Stimulated activated CD4-positive, alpha-beta T cell treated with anti-CD3 and anti-CD28 coated beads, Interleukin-12 subunit alpha, Interleukin-12 subunit beta, amount 100 ng/mL, for 24 hours (primary cell): Measurements from ENCODE around the gene DYSF.

ENCODE experiments used
- DNase-seq, 2 experiments: peaks; one replicate each; pipeline ENCODE4 v3.0.0-alpha.2; 2020; ENCODE audit warnings: low read depth in 2 of 2

The DYSF gene

DNA sequence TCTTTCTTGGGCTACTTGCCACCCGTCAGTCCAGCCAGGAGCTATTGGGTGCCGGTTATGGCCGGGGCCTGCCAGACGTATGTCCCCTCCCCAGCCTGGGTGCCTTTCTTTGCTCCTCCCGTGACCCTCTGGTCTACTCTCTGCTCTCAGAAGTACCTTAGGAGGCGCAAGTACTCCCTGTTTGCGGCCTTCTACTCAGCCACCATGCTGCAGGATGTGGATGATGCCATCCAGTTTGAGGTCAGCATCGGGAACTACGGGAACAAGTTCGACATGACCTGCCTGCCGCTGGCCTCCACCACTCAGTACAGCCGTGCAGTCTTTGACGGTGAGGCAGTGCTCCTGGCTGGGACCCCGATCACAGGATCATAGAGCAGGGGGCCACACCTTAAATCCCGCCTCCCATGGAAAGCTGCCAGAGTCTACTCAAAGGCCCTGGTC lies 99.5 kb downstream of the DYSF start:
- DNase-seq: no peak

DNA sequence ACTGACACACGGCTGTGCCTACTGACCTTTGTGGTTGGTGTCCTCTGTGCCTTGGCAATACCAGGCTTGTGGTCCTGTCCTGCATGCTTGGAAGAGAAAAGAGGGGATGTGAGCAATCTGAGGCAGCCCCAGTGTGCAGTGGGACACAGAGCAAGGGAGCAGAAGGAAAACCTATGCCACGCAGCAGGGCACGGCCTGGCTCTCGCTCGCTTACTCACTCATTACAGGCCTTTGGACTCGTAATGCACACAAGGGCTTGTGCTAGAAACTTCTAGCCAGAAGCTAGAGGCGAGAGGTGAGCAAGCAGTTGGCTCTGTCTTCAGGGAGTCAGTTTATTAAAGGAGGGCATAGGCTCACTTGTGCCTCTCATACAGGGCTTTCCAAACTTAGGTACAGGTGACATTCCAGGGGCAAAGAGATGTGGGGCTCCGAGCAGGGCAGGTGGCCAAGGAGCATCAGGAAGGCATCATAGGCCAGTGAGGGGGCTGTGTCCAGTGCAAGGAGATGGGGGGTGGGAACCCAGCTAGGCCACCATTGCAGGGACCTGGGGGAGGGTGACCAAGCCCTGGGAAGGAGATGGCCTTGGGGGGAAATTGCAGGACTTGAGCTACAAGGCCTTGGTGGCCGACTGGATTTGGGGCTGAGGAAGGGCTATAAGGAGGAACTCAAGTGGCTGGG lies 100.8 kb downstream of the DYSF start:
- DNase-seq: no peak

DNA sequence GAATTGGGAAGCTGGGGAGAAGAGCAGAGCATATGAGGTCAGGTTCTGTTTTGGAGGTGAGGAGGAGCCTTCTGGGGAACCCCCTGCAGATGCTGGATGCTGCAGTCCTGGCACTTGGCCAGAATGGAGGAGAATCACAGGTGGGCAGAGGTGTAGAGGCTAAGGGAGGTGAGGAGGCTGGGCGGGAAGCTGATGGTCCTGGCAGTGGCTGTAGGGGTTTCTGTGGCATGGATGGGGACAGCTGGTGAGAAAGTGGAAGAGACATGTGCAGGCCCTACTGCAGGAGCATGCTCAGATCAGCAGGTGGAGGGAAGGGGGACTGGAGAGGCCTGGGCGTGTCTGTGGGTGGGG lies 101.3 kb downstream of the DYSF start:
- no peak for DNase-seq

DNA sequence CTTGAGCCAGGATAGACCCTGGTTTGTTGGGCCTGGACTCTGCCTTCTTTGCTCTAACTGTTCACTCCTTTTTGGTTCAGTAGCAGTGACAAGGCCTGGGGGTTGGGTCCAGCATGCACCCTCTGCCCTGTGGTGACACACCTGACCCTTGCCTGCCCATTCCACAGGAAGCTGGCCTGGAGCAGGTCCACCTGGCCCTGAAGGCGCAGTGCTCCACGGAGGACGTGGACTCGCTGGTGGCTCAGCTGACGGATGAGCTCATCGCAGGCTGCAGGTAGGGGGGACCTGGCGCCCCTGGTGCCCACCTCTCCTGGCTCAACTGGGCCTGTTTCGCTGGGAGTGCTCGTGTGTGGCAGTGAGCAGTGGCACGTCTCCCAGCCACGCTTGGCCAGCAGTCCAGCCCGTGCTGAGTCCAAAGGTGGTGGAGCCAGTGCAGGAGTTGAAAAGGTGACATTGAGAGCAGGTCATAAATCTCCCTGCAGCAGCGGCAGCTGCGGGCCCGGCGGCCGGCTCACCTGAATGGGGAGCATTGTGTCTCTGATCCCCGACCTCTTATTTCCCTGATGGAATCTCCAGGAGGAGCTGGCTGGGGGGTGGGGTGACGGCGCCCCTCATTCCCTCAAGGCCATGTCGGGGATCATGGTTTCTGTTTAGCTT lies 102.6 kb downstream of the DYSF start:
- no peak for DNase-seq

DNA sequence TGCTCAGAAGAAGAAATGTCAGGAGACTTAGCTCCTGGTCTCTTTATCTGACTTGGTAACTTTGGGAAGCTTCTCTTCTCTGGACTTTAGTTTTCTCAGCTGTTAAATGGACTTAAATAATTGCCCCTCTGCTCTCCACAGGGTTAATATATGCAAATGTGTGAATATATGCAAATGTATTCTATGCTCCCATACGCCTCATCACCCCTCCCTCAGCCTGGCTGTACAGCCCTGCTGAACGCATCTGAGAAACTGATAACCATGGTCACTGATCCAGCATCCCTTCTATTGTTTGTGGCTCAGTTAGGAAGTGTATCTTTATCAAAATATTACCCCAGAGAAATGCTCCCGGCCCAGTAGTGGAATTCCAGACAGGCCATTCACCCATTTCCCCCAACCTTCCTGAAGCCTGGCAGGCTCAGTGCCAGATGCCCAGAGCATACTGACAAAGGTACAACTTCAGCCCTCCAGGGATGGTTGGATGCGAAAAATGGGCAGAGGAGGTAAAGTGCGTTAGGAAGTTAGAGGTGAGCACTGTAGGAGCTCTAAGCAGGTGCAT lies 103.4 kb downstream of the DYSF start:
- DNase-seq: no peak

DNA sequence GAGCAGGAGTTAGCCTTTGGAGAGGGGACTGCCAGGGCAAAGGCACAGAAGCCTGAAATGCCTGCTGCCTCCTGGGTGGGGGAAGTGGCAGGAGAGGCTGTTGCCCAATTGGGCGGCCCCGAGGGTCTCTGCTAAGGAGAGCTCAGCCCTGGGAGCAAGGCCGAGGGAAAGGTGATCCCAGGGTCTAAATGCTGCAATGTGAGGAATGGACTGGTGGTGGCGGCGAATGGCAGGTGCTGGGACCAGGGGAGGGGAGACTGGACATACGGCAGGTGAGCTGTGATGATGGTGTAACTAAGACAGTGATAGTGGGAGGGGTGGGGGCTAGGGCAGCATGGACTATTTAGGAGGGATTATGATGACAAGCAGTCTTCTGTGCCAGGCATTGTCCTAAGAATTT lies 104.0 kb downstream of the DYSF start:
- no peak for DNase-seq

DNA sequence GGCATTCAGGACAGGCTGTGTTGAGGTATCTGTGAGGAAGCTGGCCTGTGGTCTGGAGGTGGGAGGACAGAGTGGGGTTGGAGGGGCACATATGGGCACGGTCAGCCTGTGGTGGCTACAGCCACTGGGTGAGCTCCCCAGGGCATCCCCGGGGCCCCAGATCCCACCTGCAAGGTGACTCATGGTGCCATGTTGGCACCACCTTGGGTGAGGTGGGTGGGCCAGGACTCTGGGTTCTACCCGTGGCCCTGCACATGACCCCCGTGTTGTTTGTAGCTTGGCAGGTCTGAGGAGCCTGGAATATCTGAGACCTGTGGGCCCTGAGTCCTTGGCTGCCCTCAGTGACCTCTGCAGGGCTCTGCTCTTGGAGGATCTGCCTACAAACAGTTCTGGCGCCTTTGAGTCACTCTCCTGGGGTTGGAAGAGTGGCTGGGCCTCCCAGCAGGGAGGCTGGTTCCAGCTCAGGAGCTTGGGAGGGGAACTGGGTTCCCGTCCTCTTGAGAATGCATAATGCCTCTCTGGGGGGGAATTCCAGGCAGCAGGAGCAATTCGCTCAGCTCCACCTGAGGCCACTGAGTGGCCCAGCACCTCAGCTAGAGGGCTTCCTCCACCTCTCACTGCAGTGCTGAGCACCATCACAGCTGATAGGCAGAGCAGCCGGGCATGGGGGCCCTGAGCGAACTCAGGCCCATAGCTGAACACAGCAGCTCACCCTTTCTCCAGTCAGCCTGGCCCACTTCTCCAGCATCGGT lies 105.1 kb downstream of the DYSF start:
- DNase-seq: no peak

DNA sequence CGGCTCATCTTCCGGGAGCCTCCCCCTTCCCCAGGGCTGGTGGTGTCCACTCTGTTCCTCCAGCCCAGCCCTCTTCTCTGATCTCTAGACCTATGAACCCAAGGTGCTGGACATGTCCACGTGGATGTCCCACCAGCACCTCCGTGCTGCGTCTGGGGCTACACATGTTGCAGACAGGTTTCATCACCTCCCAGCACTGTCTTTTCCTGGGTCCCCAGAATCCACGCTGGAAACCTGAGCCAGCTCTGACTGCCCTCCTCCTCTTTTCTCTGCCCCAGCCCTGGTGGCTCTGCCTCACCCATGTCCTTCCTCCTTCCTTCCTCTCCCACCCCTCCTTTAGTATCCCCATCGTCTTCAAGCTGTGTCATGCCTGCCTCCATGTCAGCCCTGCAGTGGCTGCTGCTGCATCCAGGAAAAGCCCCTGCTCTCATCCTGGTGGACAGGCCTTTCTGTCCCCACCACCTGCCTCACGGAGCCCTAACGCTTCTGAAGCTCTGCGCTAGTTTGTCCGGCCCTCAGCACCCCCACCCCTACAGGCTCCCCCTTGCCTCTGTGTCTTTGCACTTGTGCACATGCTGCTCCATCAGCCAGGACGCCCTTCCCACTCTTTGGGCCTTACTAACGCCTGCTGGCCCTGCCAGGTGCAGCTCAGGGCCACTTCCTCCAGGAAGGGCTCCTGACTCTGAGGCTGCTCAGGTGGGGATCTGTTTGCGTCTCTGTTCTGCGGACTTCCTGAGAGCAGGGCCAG lies 105.9 kb downstream of the DYSF start:
- DNase-seq: no peak

DNA sequence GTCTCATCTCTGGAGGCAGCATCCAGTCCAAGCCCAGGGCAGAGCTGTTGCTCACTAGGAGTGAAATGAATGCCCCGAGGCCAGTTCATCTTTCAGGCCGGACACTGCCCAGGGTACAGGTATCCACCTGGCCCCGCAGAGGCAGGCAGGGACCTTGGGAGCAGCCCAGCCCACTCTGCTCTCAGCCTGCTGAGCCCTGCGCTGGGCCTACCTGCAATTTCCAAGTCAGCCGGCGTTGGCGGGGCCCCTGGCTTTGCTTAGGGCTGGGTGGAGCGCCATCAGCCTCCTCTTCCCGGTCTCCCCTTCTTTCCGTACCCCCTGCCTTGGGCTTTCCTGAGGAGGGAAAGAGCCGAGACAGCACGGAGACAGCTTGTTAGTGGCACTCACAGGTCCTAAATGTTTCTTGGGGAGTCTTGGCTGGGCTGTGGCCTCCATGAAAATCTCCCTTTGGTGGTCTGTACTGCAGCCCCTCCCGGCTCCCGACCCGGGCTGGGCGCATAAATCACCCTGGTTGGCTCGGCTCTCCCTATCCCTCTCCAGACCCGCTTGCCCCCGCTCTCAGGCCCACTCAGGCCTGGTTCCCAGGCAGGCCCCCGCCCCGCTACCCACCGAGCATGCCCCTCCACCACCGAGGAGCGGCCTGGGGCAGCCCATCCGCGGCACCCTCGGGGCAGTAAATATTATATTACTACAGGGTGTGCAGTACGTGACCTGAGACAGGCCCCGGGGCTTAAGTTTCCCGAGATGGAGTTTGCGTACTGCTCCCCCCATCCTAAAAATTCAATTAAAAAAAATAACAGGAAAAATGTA lies 106.7 kb downstream of the DYSF start:
- no peak for DNase-seq

DNA sequence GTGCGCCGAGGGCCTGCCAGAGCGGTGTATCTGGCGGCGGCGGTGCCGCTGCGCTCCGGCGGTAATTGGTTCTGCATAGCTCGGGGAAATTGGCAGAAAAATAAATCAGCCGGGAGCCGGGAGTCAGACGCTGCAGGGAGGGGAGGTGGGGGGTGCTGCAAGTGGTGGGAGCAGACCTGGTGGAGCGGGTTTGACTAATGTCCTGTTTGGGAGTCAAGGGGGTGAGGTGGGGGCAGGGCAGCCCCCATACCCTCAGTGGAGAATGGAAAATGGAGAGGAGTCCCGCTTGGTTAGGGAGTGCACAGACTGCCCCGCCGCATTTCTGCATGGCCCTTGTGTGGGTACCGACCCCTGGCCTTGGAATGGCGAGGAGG lies 107.3 kb downstream of the DYSF start:
- no peak for DNase-seq

DNA sequence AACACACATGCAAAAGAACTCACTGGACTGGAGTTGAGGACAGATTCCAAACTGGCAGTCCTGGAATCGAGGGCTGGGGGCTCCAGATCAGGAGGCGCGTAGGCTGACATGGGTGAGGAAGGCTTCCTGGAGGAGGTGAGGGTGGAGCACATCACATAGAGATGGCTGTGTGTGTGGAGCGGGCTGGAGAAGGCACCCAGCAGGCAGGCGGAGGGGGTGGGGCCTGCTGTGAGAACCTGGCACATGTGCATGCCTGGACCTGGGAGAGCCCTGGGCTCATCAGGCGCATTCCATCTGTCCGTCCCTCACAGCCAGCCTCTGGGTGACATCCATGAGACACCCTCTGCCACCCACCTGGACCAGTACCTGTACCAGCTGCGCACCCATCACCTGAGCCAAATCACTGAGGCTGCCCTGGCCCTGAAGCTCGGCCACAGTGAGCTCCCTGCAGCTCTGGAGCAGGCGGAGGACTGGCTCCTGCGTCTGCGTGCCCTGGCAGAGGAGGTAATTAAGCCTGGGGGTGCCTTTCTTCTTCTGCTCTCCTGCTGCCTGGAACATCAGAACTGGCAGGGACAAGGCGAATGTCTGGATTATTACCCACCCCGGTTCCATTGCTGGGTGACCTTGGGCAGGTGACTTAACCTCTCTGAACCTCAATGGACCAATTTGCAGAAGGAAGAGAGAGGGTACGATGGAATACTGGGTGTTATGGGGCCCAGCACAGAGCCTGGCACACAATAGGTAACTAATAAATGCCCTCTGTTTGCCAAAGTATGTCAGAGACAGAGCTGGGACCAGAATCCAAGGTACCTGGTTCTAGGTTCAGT lies 108.3 kb downstream of the DYSF start:
- no peak for DNase-seq

DNA sequence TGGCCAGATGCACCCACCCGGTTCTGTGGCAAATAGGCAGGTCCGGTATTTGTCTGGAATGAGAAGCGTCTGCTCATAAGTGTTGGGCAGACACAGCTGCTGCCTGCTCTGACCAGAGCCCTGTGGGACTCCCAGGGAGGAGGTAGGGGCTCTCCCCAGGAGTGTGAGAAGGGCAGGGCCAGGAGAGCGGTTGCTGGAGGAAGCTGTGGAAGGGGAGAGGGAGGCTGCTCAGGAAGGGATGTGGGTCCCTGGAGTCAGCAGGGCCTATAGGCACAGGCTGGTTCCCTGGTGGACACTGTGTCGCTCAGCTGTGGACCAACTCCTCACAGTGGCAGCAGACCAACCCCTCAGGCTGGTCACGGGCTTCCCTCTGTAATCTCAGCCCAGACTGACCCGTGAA lies 109.2 kb downstream of the DYSF start:
- no peak for DNase-seq

DNA sequence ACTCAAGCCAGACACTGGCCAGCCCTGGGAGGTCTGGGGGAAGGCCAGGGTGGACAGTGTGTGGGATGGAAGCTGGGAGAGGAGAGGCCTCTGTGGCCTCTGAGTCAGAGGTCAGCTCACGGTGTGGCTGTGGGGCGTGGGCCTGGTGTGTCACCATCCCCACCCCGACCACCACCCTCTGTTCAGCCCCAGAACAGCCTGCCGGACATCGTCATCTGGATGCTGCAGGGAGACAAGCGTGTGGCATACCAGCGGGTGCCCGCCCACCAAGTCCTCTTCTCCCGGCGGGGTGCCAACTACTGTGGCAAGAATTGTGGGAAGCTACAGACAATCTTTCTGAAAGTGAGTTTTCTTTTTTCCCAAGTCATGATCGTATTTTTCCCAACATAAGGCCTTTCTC lies 110.5 kb downstream of the DYSF start:
- no peak for DNase-seq

DNA sequence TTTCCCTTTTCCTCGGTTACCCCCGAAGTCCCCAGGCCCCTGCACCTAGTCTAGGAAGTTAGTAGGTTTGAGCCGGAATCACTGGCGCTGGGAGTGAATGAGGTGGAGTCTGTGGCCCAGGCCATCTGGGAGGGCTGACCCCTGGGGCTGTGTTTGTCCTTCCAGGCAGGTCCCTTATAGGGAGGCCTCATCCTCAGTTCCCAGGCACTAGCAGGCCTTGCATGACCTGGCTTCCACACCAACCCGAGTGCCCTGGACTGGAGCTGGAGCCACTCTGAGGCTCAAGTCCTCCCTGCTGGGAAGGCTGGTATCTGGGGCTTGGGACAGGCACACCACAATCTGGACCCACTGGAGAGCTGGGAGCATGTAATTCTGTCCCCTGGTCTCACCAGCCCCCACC lies 111.0 kb downstream of the DYSF start:
- no peak for DNase-seq

DNA sequence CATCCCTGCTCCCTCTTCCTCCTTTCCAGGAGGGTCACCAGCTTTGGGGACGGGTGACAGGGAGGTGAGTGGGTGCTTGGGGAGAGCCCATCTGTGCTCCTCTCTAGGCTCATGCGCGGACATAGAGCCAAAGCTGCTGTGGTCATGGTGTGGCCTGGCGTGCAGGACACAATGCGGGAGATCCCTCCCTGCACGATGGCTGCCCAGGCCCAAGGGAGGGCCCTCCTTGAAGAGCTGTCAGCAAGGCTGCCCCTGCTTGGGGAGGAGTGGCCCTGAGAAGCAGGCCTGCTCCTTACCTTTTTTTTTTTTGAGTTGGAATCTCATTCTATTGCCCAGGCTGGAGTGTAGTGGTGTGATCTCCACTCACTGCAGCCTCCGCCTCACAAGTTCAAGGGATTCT lies 111.4 kb downstream of the DYSF start:
- no peak for DNase-seq

DNA sequence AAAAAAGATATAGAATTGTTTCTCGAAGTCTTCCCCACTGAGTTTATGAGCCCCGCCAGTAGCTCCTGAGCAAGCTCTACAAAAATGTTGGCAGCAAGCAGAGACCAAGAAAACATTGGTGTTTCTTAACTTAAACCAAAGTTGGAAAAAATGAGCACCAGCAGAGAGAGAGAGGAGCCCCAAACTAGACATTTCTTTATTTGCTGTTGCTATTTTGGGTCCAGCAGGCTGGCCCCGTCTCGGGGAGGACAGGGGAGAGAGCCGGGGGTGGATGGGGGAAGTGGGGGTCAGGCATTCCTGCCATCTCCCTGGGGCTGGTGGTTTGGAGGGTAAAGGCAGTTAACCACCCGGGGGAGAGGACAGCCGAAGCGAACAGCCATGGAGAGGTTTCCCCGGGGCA lies 113.0 kb downstream of the DYSF start:
- no peak for DNase-seq

DNA sequence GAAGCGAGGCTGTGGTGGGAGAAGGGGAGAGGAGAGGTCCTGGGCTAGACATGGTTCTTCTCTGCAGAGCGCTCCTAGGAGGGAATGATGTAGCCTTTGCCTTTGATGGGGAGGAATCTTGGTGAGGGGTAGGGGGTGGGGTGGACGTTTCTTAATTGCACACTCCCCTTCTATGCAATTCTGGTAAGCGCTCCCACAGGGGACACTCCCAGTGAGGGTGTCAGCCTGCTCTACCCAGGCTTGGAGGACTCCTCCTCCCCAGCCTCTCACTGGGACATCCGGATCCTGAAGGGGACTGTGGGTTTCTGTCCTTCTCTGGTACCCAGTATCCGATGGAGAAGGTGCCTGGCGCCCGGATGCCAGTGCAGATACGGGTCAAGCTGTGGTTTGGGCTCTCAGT lies 114.3 kb downstream of the DYSF start:
- no peak for DNase-seq

DNA sequence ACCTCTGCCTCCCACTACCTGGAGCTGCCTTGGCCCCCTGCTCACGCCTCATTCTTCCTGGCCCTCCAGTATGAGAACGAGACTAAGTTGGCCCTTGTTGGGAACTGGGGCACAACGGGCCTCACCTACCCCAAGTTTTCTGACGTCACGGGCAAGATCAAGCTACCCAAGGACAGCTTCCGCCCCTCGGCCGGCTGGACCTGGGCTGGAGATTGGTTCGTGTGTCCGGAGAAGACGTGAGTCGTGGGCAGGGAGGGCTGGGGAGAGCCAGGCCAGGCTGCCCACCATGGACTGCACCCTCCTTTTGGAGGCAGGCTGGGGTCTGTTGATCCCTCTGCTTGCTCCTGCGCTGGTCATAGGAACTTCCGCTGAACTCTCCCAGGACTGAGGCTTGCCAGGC lies 114.7 kb downstream of the DYSF start:
- no peak for DNase-seq

DNA sequence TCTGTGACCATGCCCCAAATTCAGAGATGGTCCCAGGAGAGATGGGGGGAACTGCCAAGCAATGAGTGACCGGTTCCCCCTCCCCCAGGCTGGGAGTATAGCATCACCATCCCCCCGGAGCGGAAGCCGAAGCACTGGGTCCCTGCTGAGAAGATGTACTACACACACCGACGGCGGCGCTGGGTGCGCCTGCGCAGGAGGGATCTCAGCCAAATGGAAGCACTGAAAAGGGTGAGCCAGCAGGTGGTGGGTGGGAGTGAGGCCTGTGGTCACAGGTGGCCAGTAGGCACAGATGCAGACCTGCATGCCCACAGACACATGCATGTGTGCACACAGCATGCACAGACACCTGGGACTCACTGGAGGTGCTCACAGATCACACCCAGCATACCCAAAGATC lies 117.2 kb downstream of the DYSF start:
- no peak for DNase-seq

DNA sequence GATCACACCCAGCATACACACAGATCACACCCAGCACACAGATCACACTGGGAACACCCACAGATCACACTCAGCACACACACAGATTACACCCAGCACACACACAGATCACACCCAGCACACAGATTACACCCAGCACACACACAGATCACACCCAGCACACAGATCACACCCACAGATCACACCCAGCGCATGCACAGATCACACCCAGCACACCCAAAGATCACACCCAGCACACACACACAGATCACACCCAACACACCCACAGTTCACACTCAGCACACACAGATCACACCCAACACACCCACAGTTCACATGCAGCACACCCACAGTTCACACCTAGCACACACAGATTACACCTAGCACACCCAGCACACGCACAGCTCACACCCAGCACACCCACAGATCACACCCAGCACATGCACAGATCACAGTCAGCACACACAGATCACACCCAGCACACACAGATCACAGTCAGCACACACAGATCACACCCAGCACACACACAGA lies 117.6 kb downstream of the DYSF start:
- DNase-seq: no peak
